ENCODE results near the gene ATP6V1E1.

DNA sequence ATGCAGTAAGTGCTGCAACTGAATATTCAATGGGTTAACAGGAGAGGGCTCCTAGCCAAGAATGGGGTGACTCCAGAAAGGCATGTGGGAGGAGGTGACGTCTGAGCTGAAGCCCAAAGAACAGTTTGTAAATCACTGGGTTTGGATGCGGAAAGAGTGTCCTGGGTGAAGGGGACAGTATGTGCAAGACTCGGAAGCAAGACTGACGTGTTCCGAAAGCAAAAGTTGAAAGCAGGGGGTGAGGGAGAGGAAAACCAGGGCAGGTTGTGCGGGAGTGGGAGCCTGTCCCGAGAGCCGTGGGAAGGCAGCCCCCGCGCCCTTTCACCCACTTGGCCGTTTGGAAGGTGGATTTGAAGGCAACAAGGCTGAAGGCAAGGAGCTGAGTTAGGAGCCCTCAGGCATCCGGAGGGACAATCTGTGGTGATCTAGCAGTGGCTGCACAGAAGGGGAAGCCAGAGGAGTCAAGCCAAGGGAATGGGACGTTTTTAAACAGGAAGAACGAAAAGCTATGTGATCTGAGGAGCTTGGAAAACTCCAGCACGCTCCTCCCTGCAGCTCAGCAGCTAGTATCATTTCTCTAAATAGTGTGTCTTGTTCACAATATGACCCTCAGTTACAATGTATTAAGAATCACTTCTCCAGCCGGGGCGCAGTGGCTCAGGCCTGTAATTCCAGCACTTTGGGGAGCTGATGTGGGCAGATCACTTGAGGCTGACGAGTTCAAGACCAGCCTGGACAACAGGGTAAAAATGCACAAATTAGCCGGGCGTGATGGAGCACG is 57.5 kb downstream of the ATP6V1E1 start:
- TF ChIP-seq, protein P1, sequence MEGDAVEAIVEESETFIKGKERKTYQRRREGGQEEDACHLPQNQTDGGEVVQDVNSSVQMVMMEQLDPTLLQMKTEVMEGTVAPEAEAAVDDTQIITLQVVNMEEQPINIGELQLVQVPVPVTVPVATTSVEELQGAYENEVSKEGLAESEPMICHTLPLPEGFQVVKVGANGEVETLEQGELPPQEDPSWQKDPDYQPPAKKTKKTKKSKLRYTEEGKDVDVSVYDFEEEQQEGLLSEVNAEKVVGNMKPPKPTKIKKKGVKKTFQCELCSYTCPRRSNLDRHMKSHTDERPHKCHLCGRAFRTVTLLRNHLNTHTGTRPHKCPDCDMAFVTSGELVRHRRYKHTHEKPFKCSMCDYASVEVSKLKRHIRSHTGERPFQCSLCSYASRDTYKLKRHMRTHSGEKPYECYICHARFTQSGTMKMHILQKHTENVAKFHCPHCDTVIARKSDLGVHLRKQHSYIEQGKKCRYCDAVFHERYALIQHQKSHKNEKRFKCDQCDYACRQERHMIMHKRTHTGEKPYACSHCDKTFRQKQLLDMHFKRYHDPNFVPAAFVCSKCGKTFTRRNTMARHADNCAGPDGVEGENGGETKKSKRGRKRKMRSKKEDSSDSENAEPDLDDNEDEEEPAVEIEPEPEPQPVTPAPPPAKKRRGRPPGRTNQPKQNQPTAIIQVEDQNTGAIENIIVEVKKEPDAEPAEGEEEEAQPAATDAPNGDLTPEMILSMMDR (IDR thresholded peaks at IDR 0.05 in 2 of 3, conservative IDR thresholded peaks at IDR 0.05 in 1 of 3; ENCODE audit: control insufficient read depth in 2 of 3, extremely low read depth in 1 of 3, insufficient read depth in 1 of 3, low read depth in 3 of 3, low read length in 3 of 3) = no peak
- TF ChIP-seq POLR2AphosphoS2 (IDR thresholded peaks at IDR 0.05; ENCODE audit: low read depth, low read length) (no peak), POLR2A (IDR thresholded peaks at IDR 0.05; ENCODE audit: low read depth, low read length) (no peak), GABPA (IDR thresholded peaks at IDR 0.05; ENCODE audit: low read depth) (no peak), EGR1 (IDR thresholded peaks at IDR 0.05; ENCODE audit: borderline replicate concordance in 1 of 2, low read depth in 2 of 2, low read length in 2 of 2) (no peak)
- TF ChIP-seq, protein P2, sequence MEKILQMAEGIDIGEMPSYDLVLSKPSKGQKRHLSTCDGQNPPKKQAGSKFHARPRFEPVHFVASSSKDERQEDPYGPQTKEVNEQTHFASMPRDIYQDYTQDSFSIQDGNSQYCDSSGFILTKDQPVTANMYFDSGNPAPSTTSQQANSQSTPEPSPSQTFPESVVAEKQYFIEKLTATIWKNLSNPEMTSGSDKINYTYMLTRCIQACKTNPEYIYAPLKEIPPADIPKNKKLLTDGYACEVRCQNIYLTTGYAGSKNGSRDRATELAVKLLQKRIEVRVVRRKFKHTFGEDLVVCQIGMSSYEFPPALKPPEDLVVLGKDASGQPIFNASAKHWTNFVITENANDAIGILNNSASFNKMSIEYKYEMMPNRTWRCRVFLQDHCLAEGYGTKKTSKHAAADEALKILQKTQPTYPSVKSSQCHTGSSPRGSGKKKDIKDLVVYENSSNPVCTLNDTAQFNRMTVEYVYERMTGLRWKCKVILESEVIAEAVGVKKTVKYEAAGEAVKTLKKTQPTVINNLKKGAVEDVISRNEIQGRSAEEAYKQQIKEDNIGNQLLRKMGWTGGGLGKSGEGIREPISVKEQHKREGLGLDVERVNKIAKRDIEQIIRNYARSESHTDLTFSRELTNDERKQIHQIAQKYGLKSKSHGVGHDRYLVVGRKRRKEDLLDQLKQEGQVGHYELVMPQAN (conservative IDR thresholded peaks at IDR 0.05) = no peak
- TF ChIP-seq, protein P3, sequence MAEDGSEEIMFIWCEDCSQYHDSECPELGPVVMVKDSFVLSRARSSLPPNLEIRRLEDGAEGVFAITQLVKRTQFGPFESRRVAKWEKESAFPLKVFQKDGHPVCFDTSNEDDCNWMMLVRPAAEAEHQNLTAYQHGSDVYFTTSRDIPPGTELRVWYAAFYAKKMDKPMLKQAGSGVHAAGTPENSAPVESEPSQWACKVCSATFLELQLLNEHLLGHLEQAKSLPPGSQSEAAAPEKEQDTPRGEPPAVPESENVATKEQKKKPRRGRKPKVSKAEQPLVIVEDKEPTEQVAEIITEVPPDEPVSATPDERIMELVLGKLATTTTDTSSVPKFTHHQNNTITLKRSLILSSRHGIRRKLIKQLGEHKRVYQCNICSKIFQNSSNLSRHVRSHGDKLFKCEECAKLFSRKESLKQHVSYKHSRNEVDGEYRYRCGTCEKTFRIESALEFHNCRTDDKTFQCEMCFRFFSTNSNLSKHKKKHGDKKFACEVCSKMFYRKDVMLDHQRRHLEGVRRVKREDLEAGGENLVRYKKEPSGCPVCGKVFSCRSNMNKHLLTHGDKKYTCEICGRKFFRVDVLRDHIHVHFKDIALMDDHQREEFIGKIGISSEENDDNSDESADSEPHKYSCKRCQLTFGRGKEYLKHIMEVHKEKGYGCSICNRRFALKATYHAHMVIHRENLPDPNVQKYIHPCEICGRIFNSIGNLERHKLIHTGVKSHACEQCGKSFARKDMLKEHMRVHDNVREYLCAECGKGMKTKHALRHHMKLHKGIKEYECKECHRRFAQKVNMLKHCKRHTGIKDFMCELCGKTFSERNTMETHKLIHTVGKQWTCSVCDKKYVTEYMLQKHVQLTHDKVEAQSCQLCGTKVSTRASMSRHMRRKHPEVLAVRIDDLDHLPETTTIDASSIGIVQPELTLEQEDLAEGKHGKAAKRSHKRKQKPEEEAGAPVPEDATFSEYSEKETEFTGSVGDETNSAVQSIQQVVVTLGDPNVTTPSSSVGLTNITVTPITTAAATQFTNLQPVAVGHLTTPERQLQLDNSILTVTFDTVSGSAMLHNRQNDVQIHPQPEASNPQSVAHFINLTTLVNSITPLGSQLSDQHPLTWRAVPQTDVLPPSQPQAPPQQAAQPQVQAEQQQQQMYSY (CRISPR knock-in tag; IDR thresholded peaks at IDR 0.05) = no peak

All from GM12878 (cell line).